T-cell (primary cell): Measurements from ENCODE around the gene COX7B. TPM values are rescaled to one million over a fixed set of nuclear protein-coding genes. Genes with fewer than 3 reads are reported as not detected.

ENCODE experiments used
- ATAC-seq, 4 experiments: fragments of 200-7000 bp in 3 of 4; fragments of 150-1000 bp in 1 of 4; cut with Tn5 transposase; replicated peaks in 1 of 4; 1 replicate in 3 of 4; 2 replicates in 1 of 4; pipeline ENCODE4 v1.10.0; 2021; ENCODE audit warnings: moderate library complexity in 3 of 4, mild to moderate bottlenecking in 2 of 4, moderate number of reproducible peaks in 1 of 4
- CTCF ChIA-PET, 2 donors: fragments of 300-600 bp; sonication (Branson Sonifier 250); formaldehyde crosslinking; loops; one replicate each; lab custom pipeline; 2022; ENCODE audit warnings: antibody characterized with exemption in 2 of 2; lab: Charles Lee
- POLR2A ChIA-PET, 2 donors: fragments of 300-600 bp; sonication (Branson Sonifier 250); formaldehyde crosslinking; loops; one replicate each; lab custom pipeline; 2022; ENCODE audit warnings: antibody characterized with exemption in 2 of 2; lab: Charles Lee
- DNase-seq, 35 experiments: peaks; one replicate each; pipeline versions ENCODE4 v3.0.0 to v3.0.0-alpha.2; 2013 to 2023
- H3K27ac ChIP-seq: one replicate; pipeline ENCODE4 v1.5.1; 2013; ENCODE audit warnings: low read length
- H3K27me3 ChIP-seq, 2 experiments: replicated peaks in 1 of 2; 1 replicate in 1 of 2; 2 replicates in 1 of 2; pipeline versions ENCODE4 v1.6.1 to v1.7.0; 2013; ENCODE audit warnings: low read length in 1 of 2, mixed read lengths in 1 of 2; ENCODE audit not compliant: control insufficient read depth in 2 of 2, insufficient read depth in 2 of 2; ENCODE audit errors: extremely low read depth in 1 of 2
- H3K36me3 ChIP-seq, 2 donors: 1 replicate in 1 of 2; 2 replicates in 1 of 2; pipeline versions ENCODE4 v1.6.1 to v1.7.0; 2013; ENCODE audit warnings: low read length in 1 of 2; ENCODE audit not compliant: control insufficient read depth in 2 of 2, insufficient read depth in 1 of 2; ENCODE audit errors: extremely low read depth in 1 of 2
- H3K4me1 ChIP-seq, 2 experiments: 1 replicate in 1 of 2; 2 replicates in 1 of 2; pipeline versions ENCODE4 v1.6.1 to v1.7.0; 2013; ENCODE audit warnings: low read length in 2 of 2, mixed read lengths in 1 of 2; ENCODE audit not compliant: insufficient read depth in 2 of 2, control insufficient read depth in 1 of 2; ENCODE audit errors: extremely low read depth in 1 of 2
- H3K4me3 ChIP-seq, 2 donors: 1 replicate in 1 of 2; 2 replicates in 1 of 2; pipeline versions ENCODE4 v1.5.1 to v1.7.0; 2013; ENCODE audit warnings: mild to moderate bottlenecking in 2 of 2, low read length in 1 of 2, moderate library complexity in 1 of 2; ENCODE audit not compliant: control insufficient read depth in 1 of 2; ENCODE audit errors: extremely low read depth in 1 of 2
- H3K9me3 ChIP-seq: 2 replicates; pipeline ENCODE4 v1.7.0; 2013
- H3K27ac Mint-ChIP-seq, 2 donors: one replicate each; pipeline ENCODE4 v1.8.0; 2020 to 2021; ENCODE audit warnings: mild to moderate bottlenecking in 2 of 2, mixed read lengths in 2 of 2
- H3K27me3 Mint-ChIP-seq, 2 donors: one replicate each; pipeline ENCODE4 v1.8.0; 2021 to 2022; ENCODE audit warnings: mixed read lengths in 2 of 2
- H3K36me3 Mint-ChIP-seq: one replicate; pipeline ENCODE4 v1.8.0; 2021; ENCODE audit warnings: mixed read lengths
- H3K4me1 Mint-ChIP-seq, 3 donors: one replicate each; pipeline ENCODE4 v1.8.0; 2020 to 2022; ENCODE audit warnings: mixed read lengths in 3 of 3, mild to moderate bottlenecking in 1 of 3
- H3K4me3 Mint-ChIP-seq, 3 donors: one replicate each; pipeline ENCODE4 v1.8.0; 2020 to 2022; ENCODE audit warnings: mild to moderate bottlenecking in 3 of 3, mixed read lengths in 3 of 3, moderate library complexity in 3 of 3
- H3K9me3 Mint-ChIP-seq, 3 donors: one replicate each; pipeline ENCODE4 v1.8.0; 2020 to 2022; ENCODE audit warnings: mixed read lengths in 3 of 3
- WGBS: methylation state at CpG from one replicate; pipeline ENCODE4 v1.1.5; 2013; ENCODE audit warnings: missing lambda C conversion rate; ENCODE audit not compliant: insufficient coverage; 5-methylcytosine and 5-hydroxymethylcytosine counted together
- total RNA-seq, 35 experiments: library from RNA in 6 of 35; stranded (reverse) in 6 of 35; fragments of 120-200 nt in 1 of 35; gene quantifications; one replicate each; pipeline versions ENCODE4 v1.2.1 to v1.2.4 and lab custom pipeline; 2013 to 2026

COX7B gene
- total RNA-seq, 5 donors from 2014 or later (not counting 1 experiment from before 2014, with no cell fraction given), result 101 to 119 (median 109) TPM

GRCh38 chrX:77894921-77895886 lies 4.1 kb upstream of the COX7B start, which contains the start of gene MAGT1:
MAGT1 (minus strand) TSS chrX:77895435; CDS start chrX:77895410, 25 bp downstream.
- DNase-seq (peak; percentile 58 to 96 (median 90)), ATAC-seq (peak; percentile 89 to 90 (median 90))
- Mint-ChIP-seq H3K9me3 (no peaks in the 10 kb centered on the region), H3K27ac (peak within 1 kb of the TSS; percentile 98 to 99), H3K4me1 (peaks cover 29 to 35% (median 31%) of the 10 kb centered on the region in 3 donors), H3K4me3 (peak within 1 kb of the TSS; percentile 84 to 97 (median 97)), H3K27me3 (no peaks in the 10 kb centered on the region), H3K36me3 (peaks cover 9% of the 10 kb centered on the region)
- CTCF ChIA-PET, result interaction anchor here (0.6 to 1.5 kb wide), 5 partner anchors 9 to 130 kb away, joined by 3 to 4 read pairs (median 3); no protein-coding TSS in a partner anchor
- Histone ChIP-seq H3K27ac (peak within 1 kb of the TSS; percentile 99), H3K4me3 (peak within 1 kb of the TSS; percentile 78 to 85), H3K4me1 (peaks cover 2 to 13% of the 10 kb centered on the region in 2 experiments), H3K36me3 (no peaks in the 10 kb centered on the region), H3K27me3 (no peaks in the 10 kb centered on the region), H3K9me3 (no peaks in the 10 kb centered on the region)
- POLR2A ChIA-PET, result interaction anchor here (0.5 to 1.5 kb wide), 6 partner anchors 109 to 1749 kb away, joined by 3 read pairs; no protein-coding TSS in a partner anchor
- WGBS, result 0% methylated on average over 15 of the region's 49 CpGs

DNA sequence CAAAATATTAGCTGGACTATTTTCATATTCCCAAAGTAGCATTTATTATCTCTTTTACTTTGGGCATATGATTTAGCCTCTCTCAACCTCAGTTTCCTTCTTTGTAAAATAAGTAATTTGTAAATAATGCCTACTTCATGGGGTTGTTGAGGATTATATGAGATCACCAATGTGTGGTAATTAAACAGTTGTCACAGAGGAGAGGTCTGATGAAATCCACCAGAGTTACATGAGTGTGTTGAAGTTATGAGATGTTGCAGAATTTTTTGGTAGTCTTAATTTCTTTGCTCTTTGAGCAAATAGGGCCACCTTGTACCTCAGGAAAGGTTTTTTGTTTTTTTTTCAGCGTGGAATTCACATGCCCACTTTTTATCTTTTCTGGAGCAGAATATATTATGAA lies 1.4 kb downstream of the COX7B start:
- ATAC-seq (no peak), DNase-seq (no peak)
- no peaks in the 10 kb centered on the region for H3K9me3 Mint-ChIP-seq
- Histone ChIP-seq H3K27ac (peak overlapping the region; percentile 89), H3K9me3 (no peaks in the 10 kb centered on the region), H3K4me1 (peaks cover 5 to 9% of the 10 kb centered on the region in 2 experiments), H3K4me3 (peak overlapping the region in 1 of 2 donors; percentile 78), H3K36me3 (peaks cover 0 to 20% of the 10 kb centered on the region in 2 donors), H3K27me3 (no peaks in the 10 kb centered on the region)
- ChIA-PET CTCF (interaction anchor here (0.5 to 2.7 kb wide), 4 partner anchors 9 to 121 kb away, joined by 3 to 44 read pairs (median 6); partner anchors contain the start of gene ATP7A (in 1 of the 2)), POLR2A (interaction anchor here in 1 of 2 donors (0.9 kb wide), 1 partner anchor 10 kb away, joined by 3 read pairs; the partner anchor contains the start of gene ATP7A)
- no peaks in the 10 kb centered on the region for H3K27me3 Mint-ChIP-seq
- peak overlapping the region; percentile 32 to 88 for H3K27ac Mint-ChIP-seq
- peak overlapping the region; percentile 82 to 96 (median 88) for H3K4me3 Mint-ChIP-seq
- WGBS, result no CpG with 5 or more reads among the region's 1 CpG
- peaks cover 12 to 28% (median 24%) of the 10 kb centered on the region in 3 donors for H3K4me1 Mint-ChIP-seq
- peaks cover 18% of the 10 kb centered on the region for H3K36me3 Mint-ChIP-seq

DNA sequence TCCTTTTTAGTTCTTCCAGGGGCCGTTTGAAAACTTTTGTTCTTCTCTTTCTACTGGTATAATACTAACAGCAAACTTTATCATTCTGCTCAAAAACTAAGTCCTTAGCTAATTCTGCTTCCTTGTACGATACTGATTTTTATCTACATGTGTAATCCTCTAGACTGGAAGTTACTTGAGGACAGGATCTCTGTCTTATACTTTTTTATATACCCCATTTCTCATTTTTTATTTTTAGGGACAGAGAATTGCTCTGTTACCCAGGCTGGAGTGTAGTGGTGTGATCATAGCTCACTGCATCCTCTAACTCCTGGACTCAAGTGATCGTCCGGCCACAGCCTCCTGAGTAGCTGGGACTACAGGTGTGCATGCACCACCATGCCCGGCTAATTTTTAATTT lies 2.2 kb downstream of the COX7B start:
- Mint-ChIP-seq H3K36me3 (peaks cover 18% of the 10 kb centered on the region), H3K9me3 (no peaks in the 10 kb centered on the region), H3K27ac (no peak overlapping the region), H3K27me3 (no peaks in the 10 kb centered on the region), H3K4me3 (peak overlapping the region; percentile 82 to 96 (median 88)), H3K4me1 (peaks cover 12 to 27% (median 22%) of the 10 kb centered on the region in 3 donors)
- CTCF ChIA-PET, result interaction anchor here (0.6 to 0.9 kb wide), 3 partner anchors 15 to 1457 kb away, joined by 3 read pairs; no protein-coding TSS in a partner anchor
- peaks cover 5 to 9% of the 10 kb centered on the region in 2 experiments for H3K4me1 ChIP-seq
- no peak overlapping the region for H3K27ac ChIP-seq
- POLR2A ChIA-PET, result interaction anchor here in 1 of 2 donors (0.7 to 0.9 kb wide), 2 partner anchors 9 to 204 kb away, joined by 3 to 4 read pairs; partner anchors contain the start of gene ATP7A
- no peak overlapping the region for H3K4me3 ChIP-seq
- WGBS, result 90% methylated on average over 2 of the region's 5 CpGs
- no peak for DNase-seq
- no peak for ATAC-seq
- H3K27me3 ChIP-seq, result no peaks in the 10 kb centered on the region
- H3K9me3 ChIP-seq, result no peaks in the 10 kb centered on the region
- H3K36me3 ChIP-seq, result peaks cover 0 to 23% of the 10 kb centered on the region in 2 donors

DNA sequence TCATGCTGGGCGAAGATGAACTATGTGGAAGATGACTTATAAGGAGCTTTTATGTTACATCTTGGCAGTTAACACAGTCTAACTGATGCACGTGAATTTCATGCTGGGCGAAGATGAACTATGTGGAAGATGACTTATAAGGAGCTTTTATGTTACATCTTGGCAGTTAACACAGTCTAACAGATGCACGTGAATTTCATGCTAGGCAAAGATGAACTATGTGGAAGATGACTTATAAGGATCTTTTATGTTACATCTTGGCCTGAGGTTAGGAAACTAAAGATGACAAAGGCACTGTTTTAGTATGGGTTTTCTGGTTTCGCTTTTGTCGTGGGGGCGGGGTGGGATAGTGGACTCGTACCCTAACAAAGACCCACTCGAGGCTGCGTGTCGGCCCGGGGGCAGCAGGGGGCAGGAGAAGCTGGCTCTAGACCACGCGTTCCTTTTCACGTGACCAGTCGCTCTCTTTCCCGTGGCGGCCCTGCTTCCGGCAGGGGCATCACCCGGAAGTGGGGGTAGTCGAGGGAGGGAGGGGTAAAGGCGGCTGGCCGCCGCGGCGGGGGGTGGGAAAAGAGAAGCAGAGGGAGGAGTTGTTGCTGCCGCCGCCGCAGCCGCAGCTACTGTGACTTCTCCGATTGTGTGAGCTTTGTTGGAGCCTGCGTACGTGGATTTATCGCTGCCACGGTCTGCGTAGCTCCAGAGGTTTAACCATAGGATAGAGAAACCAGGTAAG lies 11.0 kb downstream of the COX7B start, which contains the start of gene ATP7A:
ATP7A (plus strand) TSS at position 586 of the 733 bp plus-strand sequence. CDS start 60,949 bp downstream, outside the sequence.
- peak; percentile 71 to 94 (median 90) for DNase-seq
- H3K9me3 Mint-ChIP-seq, result no peaks in the 10 kb centered on the region
- ChIA-PET POLR2A (interaction anchor here (0.6 to 1.9 kb wide), 5 partner anchors 9 to 1049 kb away, joined by 3 to 19 read pairs (median 3); partner anchors contain the start of gene COX7B (in 2 of the 2)), CTCF (interaction anchor here (0.7 to 3.3 kb wide), 6 partner anchors 11 to 115 kb away, joined by 3 to 44 read pairs (median 5); partner anchors contain the start of gene COX7B (in 2 of the 2))
- Histone ChIP-seq H3K27me3 (no peaks in the 10 kb centered on the region), H3K4me3 (peak within 1 kb of the TSS; percentile 66 to 69), H3K9me3 (no peaks in the 10 kb centered on the region), H3K27ac (peak within 1 kb of the TSS; percentile 86), H3K4me1 (peaks cover 6 to 7% of the 10 kb centered on the region in 2 experiments), H3K36me3 (peaks cover 0 to 4% of the 10 kb centered on the region in 2 donors)
- 5% methylated on average over 24 of the region's 36 CpGs for WGBS
- H3K4me3 Mint-ChIP-seq, result peak within 1 kb of the TSS; percentile 86 to 99 (median 98)
- ATAC-seq, result peak; percentile 92 to 94 (median 92)
- H3K36me3 Mint-ChIP-seq, result no peaks in the 10 kb centered on the region
- H3K27me3 Mint-ChIP-seq, result no peaks in the 10 kb centered on the region
- H3K27ac Mint-ChIP-seq, result peak within 1 kb of the TSS; percentile 99
- peaks cover 20 to 33% (median 20%) of the 10 kb centered on the region in 3 donors for H3K4me1 Mint-ChIP-seq

GRCh38 chrX:77917294-77917933 lies 18.1 kb downstream of the COX7B start:
- ATAC-seq, result peak in 1 of 4 experiments; percentile 45
- peak overlapping the region; percentile 34 to 54 (median 43) for H3K4me3 Mint-ChIP-seq
- Histone ChIP-seq H3K27ac (peak overlapping the region; percentile 49), H3K4me3 (no peak overlapping the region), H3K27me3 (no peaks in the 10 kb centered on the region), H3K9me3 (no peaks in the 10 kb centered on the region), H3K4me1 (peaks cover 3% of the 10 kb centered on the region in 2 experiments), H3K36me3 (no peaks in the 10 kb centered on the region)
- peaks cover 0 to 3% of the 10 kb centered on the region in 2 donors for H3K27me3 Mint-ChIP-seq
- no CpG with 5 or more reads among the region's 2 CpGs for WGBS
- H3K9me3 Mint-ChIP-seq, result no peaks in the 10 kb centered on the region
- POLR2A ChIA-PET, result no interaction called here
- peaks cover 2% of the 10 kb centered on the region for H3K36me3 Mint-ChIP-seq
- no peak for DNase-seq
- H3K4me1 Mint-ChIP-seq, result peaks cover 24 to 37% (median 35%) of the 10 kb centered on the region in 3 donors
- CTCF ChIA-PET, result interaction anchor here in 1 of 2 donors (0.9 kb wide), 2 partner anchors 12 to 18 kb away, joined by 3 read pairs; partner anchors contain the start of gene COX7B
- H3K27ac Mint-ChIP-seq, result peak overlapping the region; percentile 42 to 80
